HG03175 (cell line): ENCODE data around the gene INSYN2A.

Experiments
- ATAC-seq: cut with Tn5 transposase; IDR thresholded peaks from one replicate; pipeline ENCODE4 v1.9.1; 2021; ENCODE audit warnings: mild to moderate bottlenecking, moderate library complexity; ENCODE audit not compliant: unreplicated experiment

The INSYN2A gene

DNA sequence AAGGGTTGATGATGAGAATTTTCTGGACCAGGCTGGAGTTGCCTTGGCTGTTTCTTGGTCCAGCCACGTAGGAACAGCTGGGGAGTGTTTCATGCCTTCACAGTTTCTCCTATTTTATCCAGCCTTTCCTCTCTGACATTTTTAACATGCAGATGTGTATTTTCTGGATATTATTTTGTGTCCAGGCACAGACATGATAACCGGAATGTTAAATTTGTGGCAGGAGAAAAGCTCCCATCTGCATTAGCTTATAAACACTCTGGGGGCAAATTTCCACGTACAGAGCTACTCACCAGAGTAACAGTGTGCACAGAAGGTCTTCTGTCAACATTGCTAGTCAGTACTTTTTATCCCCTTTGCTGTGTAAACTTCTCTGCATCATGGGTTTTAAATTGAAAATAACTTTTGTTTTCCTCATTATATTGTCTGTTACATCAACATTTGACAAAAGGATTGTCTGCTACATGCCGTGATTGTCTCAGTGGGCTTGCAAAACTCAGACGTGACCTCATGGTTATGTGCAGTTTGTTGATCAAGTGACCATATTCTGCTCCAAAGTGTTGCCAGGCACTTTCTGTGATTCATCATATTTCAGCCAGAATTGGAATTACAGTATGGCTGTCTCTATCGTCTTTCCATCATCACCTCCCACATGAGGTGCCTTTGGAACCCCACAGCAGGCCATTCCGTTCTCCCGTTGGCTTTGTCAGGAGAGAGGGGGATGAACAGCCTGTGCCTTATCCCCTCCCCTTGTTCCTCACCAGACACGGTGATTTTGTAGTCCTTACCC is 41.4 kb downstream of the INSYN2A start:
- ATAC-seq = no peak

DNA sequence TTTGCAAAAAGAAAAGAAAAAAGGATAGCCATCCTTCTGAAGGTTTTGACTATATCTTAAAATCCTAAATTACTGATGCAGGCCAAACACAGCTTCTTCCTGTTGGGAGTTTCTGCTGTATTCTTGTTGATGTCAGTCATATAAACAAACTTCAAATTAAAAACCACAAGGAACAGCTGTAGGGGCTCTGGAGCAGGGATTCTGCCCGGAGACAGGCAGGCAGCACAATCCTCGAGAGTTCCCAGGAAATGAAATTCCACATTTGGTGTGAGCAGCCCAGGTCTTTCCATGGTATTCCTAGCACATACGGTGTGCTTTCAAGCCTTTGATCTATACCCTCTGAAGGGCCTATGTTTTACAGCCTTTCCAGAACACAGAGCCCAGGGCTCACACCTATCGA is 43.2 kb downstream of the INSYN2A start:
- ATAC-seq = no peak

DNA sequence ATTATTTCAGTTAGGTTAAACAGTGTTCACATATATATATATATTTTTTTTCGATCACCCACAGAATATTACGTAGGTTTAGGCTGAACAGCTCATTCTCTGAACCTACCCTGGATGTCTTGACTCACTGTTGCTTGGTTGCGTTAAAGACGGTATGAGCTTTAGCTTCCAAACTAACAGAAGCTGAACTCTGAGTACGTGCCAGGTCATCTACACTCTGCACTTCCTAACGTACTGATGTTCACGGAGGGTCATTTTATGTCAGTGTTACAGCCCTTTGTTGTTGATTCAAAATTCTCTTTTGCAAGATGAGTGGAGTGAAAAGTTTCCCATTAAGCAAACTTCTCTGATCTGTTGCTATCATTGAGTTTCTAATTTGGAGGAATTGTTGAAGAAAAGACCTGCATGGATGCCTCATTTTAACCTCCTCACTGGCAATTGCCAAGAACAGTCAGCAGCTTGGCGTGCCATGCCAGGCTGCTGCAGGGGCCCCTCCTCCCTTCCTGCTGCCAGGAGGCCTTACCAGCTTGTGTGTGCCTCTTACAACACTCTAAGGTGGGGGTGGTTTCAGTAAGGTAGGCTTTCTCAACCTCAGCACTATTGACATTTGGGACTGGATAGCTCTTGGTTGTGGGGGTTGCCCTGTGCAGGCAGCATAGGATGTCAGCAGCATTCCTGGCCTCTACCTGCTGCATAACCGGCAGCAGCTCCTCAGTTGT is 44.3 kb downstream of the INSYN2A start:
- no peak for ATAC-seq

DNA sequence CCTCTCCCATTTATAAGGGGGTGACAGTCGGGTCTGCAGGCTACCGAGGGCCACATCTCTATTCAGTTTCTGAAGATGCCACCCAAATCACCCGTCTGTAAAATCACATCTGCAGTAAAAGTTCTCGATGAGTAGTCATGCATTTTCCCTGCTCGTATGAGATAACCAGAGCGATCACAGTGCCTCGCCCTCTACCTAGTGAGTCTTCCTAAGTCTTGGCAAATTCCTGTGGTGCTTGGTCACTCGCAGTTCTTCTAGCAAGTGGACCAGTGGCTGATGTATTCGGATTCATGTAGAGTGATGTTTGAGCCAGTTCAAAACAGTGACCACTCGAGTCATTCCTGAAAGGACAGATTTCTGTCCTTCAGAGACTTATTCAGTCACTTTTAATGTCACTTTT is 44.9 kb downstream of the INSYN2A start:
- no peak for ATAC-seq

DNA sequence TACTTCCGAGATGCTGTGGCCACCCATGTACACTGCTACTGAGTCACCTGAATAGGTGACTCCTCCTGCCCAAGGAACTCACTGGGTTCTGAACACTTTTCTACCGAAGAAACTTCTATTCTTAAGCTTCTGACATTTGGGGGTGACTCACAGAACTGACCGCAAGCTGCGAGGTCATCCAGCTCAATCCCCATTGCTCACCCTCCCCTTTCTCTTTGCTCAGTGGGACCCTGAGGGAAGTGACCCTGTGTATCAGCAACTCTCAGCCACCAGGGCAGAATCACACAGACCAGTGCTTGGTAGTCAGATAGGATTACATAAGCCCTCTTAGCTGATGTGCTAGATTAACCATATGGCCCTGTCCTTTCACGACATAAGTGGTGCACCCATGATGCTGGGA is 46.3 kb downstream of the INSYN2A start:
- ATAC-seq = no peak

DNA sequence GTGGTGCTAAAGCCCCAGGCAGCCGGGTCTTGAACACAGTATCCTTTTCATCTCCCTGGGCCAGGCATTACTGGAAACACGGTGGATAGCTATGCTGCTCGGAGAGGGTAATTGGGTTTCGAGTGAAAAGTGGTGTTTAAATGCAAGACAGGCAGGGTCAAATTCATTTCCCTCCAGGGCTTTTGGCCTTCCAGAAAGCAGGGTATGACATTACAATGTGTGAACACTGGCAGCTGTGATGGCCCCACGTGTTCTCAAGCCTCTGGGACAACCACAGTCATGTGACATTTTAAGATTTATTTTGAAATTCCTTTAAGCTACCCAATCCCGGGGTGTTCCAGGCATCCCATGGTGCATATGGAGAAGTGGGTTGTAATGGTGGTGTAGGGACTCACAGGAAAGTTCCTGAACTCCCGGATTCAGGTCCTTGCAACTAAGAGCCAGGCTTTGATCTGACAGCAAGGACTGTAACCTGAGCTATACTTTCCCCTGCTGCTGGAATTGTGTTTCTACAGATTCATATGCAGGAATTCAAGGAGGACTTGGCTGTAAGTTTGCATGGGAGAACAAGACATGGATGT is 46.8 kb downstream of the INSYN2A start:
- ATAC-seq = no peak

DNA sequence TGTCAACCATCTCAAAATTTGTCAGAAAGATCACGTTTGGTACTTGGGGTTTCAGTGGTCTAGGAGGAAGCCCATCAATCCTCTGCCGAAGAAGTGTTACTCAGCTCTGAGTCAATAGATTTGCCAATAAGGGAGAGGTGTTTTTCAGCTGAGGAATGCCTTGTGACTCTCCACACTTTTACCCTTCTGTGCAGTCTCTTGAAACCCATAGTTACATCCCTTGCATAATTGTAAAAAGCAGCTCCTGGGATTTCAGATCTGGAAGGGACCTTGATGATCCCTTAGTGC is 47.5 kb downstream of the INSYN2A start:
- no peak for ATAC-seq

DNA sequence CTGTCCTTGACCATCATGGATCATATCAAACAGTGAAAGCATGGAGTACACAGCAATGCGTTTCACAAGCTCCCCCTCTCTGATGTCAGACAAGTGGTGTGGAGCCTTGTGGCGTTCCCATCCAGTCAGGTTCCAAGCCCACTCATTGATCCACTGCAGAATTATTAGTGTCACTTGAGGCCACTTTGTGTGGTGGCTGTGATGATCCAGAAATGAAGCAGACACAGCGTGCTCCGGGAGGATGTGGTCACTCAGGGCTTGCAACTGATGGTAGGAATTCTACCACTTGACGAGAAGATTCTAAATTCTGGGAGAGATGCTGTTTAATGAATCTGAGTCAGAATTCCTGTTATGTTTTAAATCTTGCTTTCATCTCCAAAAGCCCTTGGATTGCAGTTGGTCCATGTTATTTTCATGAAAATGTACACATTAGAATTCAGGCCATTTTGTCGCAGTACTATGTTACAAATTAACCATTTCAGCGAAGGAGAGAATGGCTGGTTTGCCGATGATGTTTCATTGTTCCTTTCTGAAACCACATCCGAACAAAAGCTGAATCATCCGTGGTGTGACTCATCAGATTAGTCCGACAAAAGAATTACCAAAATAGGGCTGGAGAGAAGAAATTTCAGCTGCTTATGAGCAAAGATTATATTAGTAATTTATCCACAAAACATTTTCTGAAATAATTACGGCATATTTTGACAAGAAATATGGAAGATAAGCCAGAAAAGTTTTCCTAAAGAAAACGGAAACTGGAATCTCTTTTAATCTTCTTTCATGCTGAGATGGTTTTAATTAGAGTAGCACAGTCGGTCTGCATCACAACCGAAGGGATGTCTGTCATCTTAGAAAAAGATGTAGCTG is 48.1 kb downstream of the INSYN2A start:
- ATAC-seq = no peak

DNA sequence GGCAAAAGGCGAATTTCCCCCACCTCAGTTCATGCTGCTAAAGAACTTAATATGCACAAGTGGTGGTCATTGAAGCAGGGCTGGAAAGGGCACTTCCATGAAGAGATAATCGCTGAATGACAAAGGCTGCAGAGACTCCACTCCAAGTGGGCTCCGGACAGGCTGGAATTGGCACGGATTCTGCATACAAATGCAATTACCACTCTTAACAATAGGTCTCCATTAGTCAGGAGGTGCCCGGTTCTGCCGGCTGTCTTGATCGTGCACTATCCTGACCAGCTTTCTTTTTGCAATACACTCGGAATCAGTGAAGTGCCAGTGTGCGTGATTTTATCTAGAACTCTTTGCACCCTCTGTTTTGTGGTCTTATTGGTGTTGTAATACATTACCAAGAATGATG is 49.7 kb downstream of the INSYN2A start:
- no peak for ATAC-seq
